Measurements from ENCODE around the gene NDUFA3.
A peak's percentile ranks its signal among the peaks of the same experiment; 100 is the strongest.

Gene NDUFA3

GRCh38 chr19:54107876-54108490, 5.3 kb downstream of the NDUFA3 start:
- DNase-seq (ENCODE audit: low read depth in 2 of 2): no peak

GRCh38 chr19:54108496-54108895, 5.8 kb downstream of the NDUFA3 start:
- DNase-seq (ENCODE audit: low read depth in 2 of 2): no peak

- no peak for DNase-seq (ENCODE audit: low read depth in 2 of 2)
These were observed 7.0 kb downstream of the NDUFA3 start for GRCh38 chr19:54109651-54110050.

GRCh38 chr19:54114340-54115108, 11.9 kb downstream of the NDUFA3 start:
- no peak for DNase-seq (ENCODE audit: low read depth in 2 of 2)

GRCh38 chr19:54115109-54116063, 12.7 kb downstream of the NDUFA3 start, which contains the start of the genes PRPF31 and TFPT:
Gene PRPF31, plus strand, starts transcription at chr19:54115754. Its CDS starts 2,525 bp downstream, at chr19:54118279.
Gene TFPT, minus strand, starts transcription at chr19:54115657. Its CDS starts 388 bp downstream, at chr19:54115269.
- DNase-seq (ENCODE audit: low read depth in 2 of 2): peak; percentile 83 to 88

- no peak for DNase-seq (ENCODE audit: low read depth in 2 of 2)
These were observed 18.6 kb downstream of the NDUFA3 start for GRCh38 chr19:54121259-54121658.

GRCh38 chr19:54123682-54124081, 21.0 kb downstream of the NDUFA3 start:
- DNase-seq (ENCODE audit: low read depth in 2 of 2): no peak

GRCh38 chr19:54124393-54124792, 21.7 kb downstream of the NDUFA3 start:
- DNase-seq (ENCODE audit: low read depth in 2 of 2): no peak

GRCh38 chr19:54125713-54126112, 23.1 kb downstream of the NDUFA3 start:
- DNase-seq (ENCODE audit: low read depth in 2 of 2): no peak

GRCh38 chr19:54127688-54128440, 25.2 kb downstream of the NDUFA3 start:
- no peak for DNase-seq (ENCODE audit: low read depth in 2 of 2)

GRCh38 chr19:54128441-54128725, 25.7 kb downstream of the NDUFA3 start:
- no peak for DNase-seq (ENCODE audit: low read depth in 2 of 2)

- no peak for DNase-seq (ENCODE audit: low read depth in 2 of 2)
These were observed 26.4 kb downstream of the NDUFA3 start for GRCh38 chr19:54128796-54129616.

- DNase-seq (ENCODE audit: low read depth in 2 of 2): no peak
These were observed 27.0 kb downstream of the NDUFA3 start for GRCh38 chr19:54129617-54129996.

- no peak for DNase-seq (ENCODE audit: low read depth in 2 of 2)
These were observed 30.8 kb downstream of the NDUFA3 start for GRCh38 chr19:54133312-54133956.

- DNase-seq (ENCODE audit: low read depth in 2 of 2): no peak
These were observed 31.4 kb downstream of the NDUFA3 start for GRCh38 chr19:54133957-54134590.

GRCh38 chr19:54136086-54136863, 33.6 kb downstream of the NDUFA3 start:
- DNase-seq (ENCODE audit: low read depth in 2 of 2): no peak

- DNase-seq (ENCODE audit: low read depth in 2 of 2): peak; percentile 90 to 99
These were observed 34.4 kb downstream of the NDUFA3 start for GRCh38 chr19:54136864-54137698.

Measured in stimulated activated CD4-positive, alpha-beta T cell treated with anti-CD3 and anti-CD28 coated beads, Interleukin-1b, Interleukin-23, amount 100 ng/mL, for 1 hour (primary cell).